Thoracic aorta (tissue), 2 donors: ENCODE results near the gene CAVIN1. TPM values are rescaled to one million over a fixed set of nuclear protein-coding genes. Genes with fewer than 3 reads are reported as not detected.
A peak's percentile ranks its signal among the peaks of the same experiment; 100 is the strongest.
"Not testable (repeated sequence)": the region's sequence is repeated elsewhere in the genome, so short reads cannot be mapped to it uniquely, and the experiment has no call there.

Source experiments
- ATAC-seq: fragments of 150-250 bp; one replicate; pipeline ENCODE4 v1.8.0; 2017; ENCODE audit warnings: low read depth; ENCODE audit not compliant: insufficient number of reproducible peaks, low FRiP score
- DNase-seq: peaks from one replicate; pipeline ENCODE4 v3.0.0-alpha.2; 2020; ENCODE audit warnings: low spot score
- H3K27ac ChIP-seq, 2 donors: fragments of 200-600 bp; sonication (generic); 1 replicate in 1 of 2; 2 replicates in 1 of 2; pipeline ENCODE4 v1.5.1; 2016; ENCODE audit warnings: mild to moderate bottlenecking in 2 of 2, moderate library complexity in 2 of 2
- H3K27me3 ChIP-seq: fragments of 200-600 bp; sonication (generic); replicated peaks from 2 replicates; pipeline ENCODE4 v1.6.0; 2016; ENCODE audit warnings: mild to moderate bottlenecking; ENCODE audit not compliant: insufficient read depth
- H3K36me3 ChIP-seq: fragments of 200-600 bp; sonication (generic); one replicate; pipeline ENCODE4 v1.5.1; 2016
- H3K4me1 ChIP-seq, 2 donors: fragments of 200-600 bp; sonication (generic); 1 replicate in 1 of 2; 2 replicates in 1 of 2; pipeline versions ENCODE4 v1.5.1 to v1.6.0; 2016; ENCODE audit warnings: low read depth in 2 of 2, mild to moderate bottlenecking in 1 of 2; ENCODE audit not compliant: control insufficient read depth in 1 of 2
- H3K4me3 ChIP-seq: fragments of 200-600 bp; sonication (generic); 2 replicates; pipeline ENCODE4 v1.5.1; 2016; ENCODE audit warnings: mild to moderate bottlenecking
- H3K9me3 ChIP-seq: fragments of 200-600 bp; sonication (generic); 2 replicates; pipeline ENCODE4 v1.5.1; 2016
- total RNA-seq, 2 donors: library from RNA; depleted of rRNA; stranded (reverse); fragments of >200 nt; gene quantifications; one replicate each; pipeline versions ENCODE4 v1.1.0 to v1.2.3, GENCODE V29; 2016
- TF ChIP-seq, protein P1 (sequence below): fragments of 200-600 bp; sonication (generic); IDR thresholded peaks from one replicate; pipeline ENCODE4 v1.5.1; 2019; ENCODE audit warnings: antibody characterized with exemption

The CAVIN1 gene
- total RNA-seq, 2 donors from 2014 or later: 579 to 938 TPM

DNA sequence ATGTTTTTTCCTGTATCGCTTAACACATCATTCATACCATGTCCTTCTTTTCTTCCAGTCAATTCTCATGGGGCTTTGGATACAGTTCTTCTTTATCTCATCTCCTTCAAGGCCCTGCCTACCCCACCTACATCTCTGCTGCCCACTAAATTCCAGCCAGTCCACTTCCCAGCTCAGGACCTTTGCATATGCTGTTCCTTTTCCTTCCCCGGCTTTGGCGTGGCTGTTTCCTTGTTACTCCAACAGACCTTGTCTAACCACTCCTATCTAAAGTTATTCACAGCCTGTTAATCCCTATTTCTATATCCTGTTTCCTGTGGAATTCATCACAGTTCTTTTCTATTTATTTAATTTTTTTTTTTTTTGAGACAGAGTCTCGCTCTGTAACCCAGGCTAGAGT, 28.2 kb downstream of the CAVIN1 start:
- Histone ChIP-seq H3K9me3 (no peaks in the 10 kb centered on the region), H3K4me3 (no peak overlapping the region), H3K27ac (no peak overlapping the region), H3K36me3 (no peaks in the 10 kb centered on the region), H3K4me1 (peaks cover 3 to 8% of the 10 kb centered on the region in 2 donors), H3K27me3 (no peaks in the 10 kb centered on the region)
- no peak for DNase-seq
- TF ChIP-seq, protein P1, sequence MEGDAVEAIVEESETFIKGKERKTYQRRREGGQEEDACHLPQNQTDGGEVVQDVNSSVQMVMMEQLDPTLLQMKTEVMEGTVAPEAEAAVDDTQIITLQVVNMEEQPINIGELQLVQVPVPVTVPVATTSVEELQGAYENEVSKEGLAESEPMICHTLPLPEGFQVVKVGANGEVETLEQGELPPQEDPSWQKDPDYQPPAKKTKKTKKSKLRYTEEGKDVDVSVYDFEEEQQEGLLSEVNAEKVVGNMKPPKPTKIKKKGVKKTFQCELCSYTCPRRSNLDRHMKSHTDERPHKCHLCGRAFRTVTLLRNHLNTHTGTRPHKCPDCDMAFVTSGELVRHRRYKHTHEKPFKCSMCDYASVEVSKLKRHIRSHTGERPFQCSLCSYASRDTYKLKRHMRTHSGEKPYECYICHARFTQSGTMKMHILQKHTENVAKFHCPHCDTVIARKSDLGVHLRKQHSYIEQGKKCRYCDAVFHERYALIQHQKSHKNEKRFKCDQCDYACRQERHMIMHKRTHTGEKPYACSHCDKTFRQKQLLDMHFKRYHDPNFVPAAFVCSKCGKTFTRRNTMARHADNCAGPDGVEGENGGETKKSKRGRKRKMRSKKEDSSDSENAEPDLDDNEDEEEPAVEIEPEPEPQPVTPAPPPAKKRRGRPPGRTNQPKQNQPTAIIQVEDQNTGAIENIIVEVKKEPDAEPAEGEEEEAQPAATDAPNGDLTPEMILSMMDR: no peak
- ATAC-seq: no peak

DNA sequence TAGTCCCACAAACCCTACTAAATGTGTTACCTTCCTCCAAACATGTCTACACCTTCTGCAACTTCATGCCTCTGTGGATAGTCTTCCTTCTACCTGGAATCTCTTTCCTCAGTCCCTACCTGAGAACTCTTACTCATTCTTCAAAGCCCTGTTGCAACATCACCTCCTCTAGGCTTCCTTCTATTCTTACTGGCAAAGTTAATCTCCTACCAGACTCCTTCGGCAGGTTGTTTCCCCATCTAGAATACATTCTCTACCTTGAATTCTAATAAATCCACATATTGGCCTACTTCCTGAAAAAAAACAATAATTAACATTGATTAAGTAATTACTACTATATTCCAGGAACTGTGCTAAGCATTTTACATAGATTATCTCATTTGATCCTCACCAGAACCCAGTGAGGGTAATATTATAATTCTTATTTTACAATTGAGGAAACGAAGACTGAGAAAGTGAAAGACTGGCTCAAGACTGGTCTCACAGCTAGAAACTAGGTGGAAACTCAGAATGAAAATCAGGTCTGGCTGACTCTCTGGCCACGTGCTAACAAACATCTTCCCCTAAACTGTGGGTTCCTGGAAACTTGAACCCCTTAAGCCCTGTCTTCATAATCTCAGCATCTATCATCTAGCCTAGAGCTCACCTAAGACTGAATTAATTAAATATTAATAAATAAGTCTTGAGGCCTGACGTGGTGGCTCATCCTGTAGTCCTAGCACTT, 30.2 kb downstream of the CAVIN1 start:
- TF ChIP-seq, protein P1: no peak
- ATAC-seq: no peak
- DNase-seq: no peak

DNA sequence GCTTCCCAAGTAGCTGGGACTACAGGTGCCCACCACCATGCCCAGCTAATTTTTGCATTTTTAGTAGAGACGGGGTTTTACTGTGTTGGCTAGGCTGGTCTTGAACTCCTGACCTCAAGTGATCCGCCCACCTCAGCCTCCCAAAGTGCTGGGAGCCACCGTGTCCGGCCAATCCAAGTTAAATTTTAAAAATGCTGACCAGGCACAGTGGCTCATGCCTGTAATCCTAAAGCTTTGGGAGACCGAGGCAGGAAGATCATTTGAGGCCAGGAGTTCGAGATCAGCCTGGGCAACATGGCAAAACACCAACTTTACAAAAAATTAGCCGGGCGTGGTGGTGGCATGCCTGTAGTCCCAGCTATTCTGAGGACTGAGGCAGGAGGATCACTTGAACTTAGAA, 31.6 kb downstream of the CAVIN1 start:
- H3K27ac ChIP-seq, H3K9me3 ChIP-seq, H3K4me3 ChIP-seq, ATAC-seq, H3K4me1 ChIP-seq, H3K27me3 ChIP-seq, H3K36me3 ChIP-seq, DNase-seq: not testable (repeated sequence)

More for the DNA sequence above, 30.2 kb downstream of the CAVIN1 start:
- Histone ChIP-seq H3K4me3 (no peak overlapping the region), H3K36me3 (no peaks in the 10 kb centered on the region), H3K27me3 (no peaks in the 10 kb centered on the region), H3K27ac (no peak overlapping the region), H3K9me3 (no peaks in the 10 kb centered on the region), H3K4me1 (peaks cover 0 to 3% of the 10 kb centered on the region in 2 donors)

DNA sequence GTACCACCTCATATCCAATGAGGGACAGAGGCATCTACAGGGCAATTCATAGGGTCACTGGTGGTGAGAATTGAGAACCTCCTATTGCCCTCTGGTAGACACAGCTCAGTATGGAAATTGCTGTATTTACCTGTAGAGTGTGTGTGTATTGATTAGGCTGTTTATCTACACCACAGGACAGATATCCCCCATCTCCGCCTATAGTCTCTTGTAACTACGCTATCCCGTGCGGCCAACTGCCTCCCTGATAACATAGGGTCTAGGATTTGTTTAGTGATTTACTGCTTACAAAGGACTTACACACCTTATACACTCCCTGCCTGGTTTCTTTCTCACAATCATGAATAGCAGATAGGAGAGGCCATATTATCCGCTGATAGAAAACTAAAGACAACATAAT, 33.2 kb downstream of the CAVIN1 start:
- peaks cover 11 to 21% of the 10 kb centered on the region in 2 donors for H3K4me1 ChIP-seq
- H3K27me3 ChIP-seq: no peaks in the 10 kb centered on the region
- DNase-seq (no peak), ATAC-seq (no peak)
- no peaks in the 10 kb centered on the region for H3K9me3 ChIP-seq
- H3K4me3 ChIP-seq: no peak overlapping the region
- TF ChIP-seq, protein P1: no peak
- no peaks in the 10 kb centered on the region for H3K36me3 ChIP-seq
- peak overlapping the region in 1 of 2 donors; percentile 93 for H3K27ac ChIP-seq

DNA sequence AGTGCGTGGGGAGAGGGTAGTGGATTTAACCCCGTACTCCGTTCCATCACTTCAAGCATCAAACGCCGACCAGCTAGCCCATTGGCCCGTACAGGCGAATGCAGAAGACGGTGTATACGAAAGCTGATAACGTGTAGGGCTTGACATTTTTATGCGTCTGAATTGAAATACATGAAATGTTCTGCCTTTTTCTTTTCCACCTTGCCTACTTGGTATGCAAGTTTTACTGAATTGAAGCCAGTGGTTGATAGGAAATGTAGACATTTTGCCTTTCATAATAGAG, 34.0 kb downstream of the CAVIN1 start:
- peaks cover 11 to 29% of the 10 kb centered on the region in 2 donors for H3K4me1 ChIP-seq
- DNase-seq: no peak
- H3K27ac ChIP-seq: peak overlapping the region; percentile 93 to 97
- H3K9me3 ChIP-seq: no peaks in the 10 kb centered on the region
- H3K4me3 ChIP-seq: peak overlapping the region; percentile 94
- H3K27me3 ChIP-seq: no peaks in the 10 kb centered on the region
- H3K36me3 ChIP-seq: no peaks in the 10 kb centered on the region
- peak; percentile 26 for ATAC-seq
- TF ChIP-seq, protein P1: no peak
